NCI-H345 treated with DMSO at 0.1 percent for 48 hours (cell line): Measurements from ENCODE around the gene RAP1A.
"Not testable (repeated sequence)": the region's sequence is repeated elsewhere in the genome, so short reads cannot be mapped to it uniquely, and the experiment has no call there.

Experiments used
- DNase-seq: peaks from one replicate; lab custom pipeline; 2025; ENCODE audit not compliant: unreplicated experiment; lab: John Stamatoyannopoulos, UW

The RAP1A gene

GRCh38 chr1:111660204-111661150 lies 40.9 kb downstream of the RAP1A start:
- no peak for DNase-seq

- DNase-seq: no peak
Observed at GRCh38 chr1:111664652-111665051, 45.1 kb downstream of the RAP1A start.

GRCh38 chr1:111665497-111665896 lies 45.9 kb downstream of the RAP1A start:
- no peak for DNase-seq

GRCh38 chr1:111666828-111667227 lies 47.2 kb downstream of the RAP1A start:
- no peak for DNase-seq

- DNase-seq: no peak
Observed at GRCh38 chr1:111669268-111669667, 49.7 kb downstream of the RAP1A start.

- no peak for DNase-seq
Observed at GRCh38 chr1:111671852-111672251, 52.3 kb downstream of the RAP1A start.

- no peak for DNase-seq
Observed at GRCh38 chr1:111672331-111672730, 52.7 kb downstream of the RAP1A start.

GRCh38 chr1:111677604-111678003 lies 58.0 kb downstream of the RAP1A start:
- no peak for DNase-seq

- no peak for DNase-seq
Observed at GRCh38 chr1:111679541-111679940, 60.0 kb downstream of the RAP1A start.

GRCh38 chr1:111680212-111680800 lies 60.7 kb downstream of the RAP1A start:
- not testable (repeated sequence) for DNase-seq

- not testable (repeated sequence) for DNase-seq
Observed at GRCh38 chr1:111685293-111686153, 65.9 kb downstream of the RAP1A start.

- no peak for DNase-seq
Observed at GRCh38 chr1:111690306-111690617, 70.7 kb downstream of the RAP1A start.

GRCh38 chr1:111691886-111692285 lies 72.3 kb downstream of the RAP1A start:
- no peak for DNase-seq

GRCh38 chr1:111695801-111696200 lies 76.2 kb downstream of the RAP1A start:
- DNase-seq: no peak

- DNase-seq: no peak
Observed at GRCh38 chr1:111696330-111696729, 76.7 kb downstream of the RAP1A start.

GRCh38 chr1:111699268-111699667 lies 79.7 kb downstream of the RAP1A start:
- no peak for DNase-seq

- no peak for DNase-seq
Observed at GRCh38 chr1:111702504-111703050, 83.0 kb downstream of the RAP1A start.

- no peak for DNase-seq
Observed at GRCh38 chr1:111704240-111704639, 84.7 kb downstream of the RAP1A start.

GRCh38 chr1:111704776-111705175 lies 85.2 kb downstream of the RAP1A start:
- DNase-seq: no peak

GRCh38 chr1:111705841-111706240 lies 86.3 kb downstream of the RAP1A start:
- DNase-seq: no peak

GRCh38 chr1:111706921-111707320 lies 87.3 kb downstream of the RAP1A start:
- no peak for DNase-seq
